Muscle layer of duodenum (tissue), 2 donors: Measurements from ENCODE around the gene ST6GALNAC3.

Experiments used
- H3K27ac ChIP-seq: one replicate; pipeline ENCODE4 v1.7.0; 2013; ENCODE audit warnings: mild to moderate bottlenecking, low read length
- H3K27me3 ChIP-seq: one replicate; pipeline ENCODE4 v1.7.0; 2013; ENCODE audit warnings: low read depth, mild to moderate bottlenecking, control low read depth, low read length
- H3K36me3 ChIP-seq, 2 donors: one replicate each; pipeline ENCODE4 v1.7.0; 2013; ENCODE audit warnings: low read length in 2 of 2, control low read depth in 1 of 2, mild to moderate bottlenecking in 1 of 2; ENCODE audit not compliant: insufficient read depth in 2 of 2, control insufficient read depth in 1 of 2
- H3K4me1 ChIP-seq, 2 donors: one replicate each; pipeline ENCODE4 v1.7.0; 2013; ENCODE audit warnings: low read length in 2 of 2, mild to moderate bottlenecking in 2 of 2, control low read depth in 1 of 2, moderate library complexity in 1 of 2; ENCODE audit not compliant: insufficient read depth in 2 of 2, control insufficient read depth in 1 of 2
- H3K4me3 ChIP-seq, 2 donors: one replicate each; pipeline ENCODE4 v1.7.0; 2013; ENCODE audit warnings: low read length in 2 of 2, low read depth in 1 of 2, mild to moderate bottlenecking in 1 of 2
- H3K9me3 ChIP-seq, 2 donors: one replicate each; pipeline ENCODE4 v1.7.0; 2013; ENCODE audit warnings: low read length in 2 of 2, control low read depth in 1 of 2, mild to moderate bottlenecking in 1 of 2; ENCODE audit not compliant: control insufficient read depth in 1 of 2
- donor health status: healthy.

The ST6GALNAC3 gene

GRCh38 chr1:76576876-76577524 is 502.5 kb downstream of the ST6GALNAC3 start:
- Histone ChIP-seq H3K4me1 (no peaks in the 10 kb centered on the region), H3K4me3 (no peak overlapping the region), H3K27ac (no peak overlapping the region), H3K9me3 (no peaks in the 10 kb centered on the region), H3K27me3 (no peaks in the 10 kb centered on the region), H3K36me3 (no peaks in the 10 kb centered on the region)

DNA sequence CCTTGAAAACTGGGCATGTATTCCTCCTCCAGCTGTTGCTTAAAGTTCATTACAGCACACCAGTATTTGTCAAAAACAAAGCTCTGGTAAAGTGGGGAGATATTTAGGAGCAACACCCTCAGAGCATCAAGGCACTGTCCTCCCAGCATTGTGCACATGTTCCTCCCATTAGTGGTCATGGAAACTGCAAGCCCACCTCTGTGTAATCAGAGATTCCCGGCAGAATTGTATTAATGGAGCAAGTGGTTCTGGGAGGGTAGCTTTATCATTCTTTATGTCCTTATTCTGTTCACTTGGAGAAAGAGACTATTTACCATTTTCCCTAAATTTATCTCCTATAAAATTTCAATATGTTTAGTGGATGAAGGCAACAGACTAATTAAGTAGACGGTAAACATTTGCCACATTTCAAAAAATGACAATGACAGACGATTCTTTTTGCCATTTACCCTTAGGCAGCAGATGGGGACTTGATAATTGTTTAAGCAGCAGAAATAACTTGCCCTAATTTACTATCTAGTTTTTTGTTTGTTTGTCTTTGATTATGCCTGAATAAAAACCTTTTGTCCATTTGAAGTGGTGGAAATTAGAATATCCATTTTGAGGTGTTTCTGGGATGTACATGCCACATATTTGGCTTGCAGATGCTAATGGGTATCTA is 503.1 kb downstream of the ST6GALNAC3 start:
- Histone ChIP-seq H3K27me3 (no peaks in the 10 kb centered on the region), H3K9me3 (no peaks in the 10 kb centered on the region), H3K4me3 (no peak overlapping the region), H3K4me1 (no peaks in the 10 kb centered on the region), H3K36me3 (no peaks in the 10 kb centered on the region), H3K27ac (no peak overlapping the region)

DNA sequence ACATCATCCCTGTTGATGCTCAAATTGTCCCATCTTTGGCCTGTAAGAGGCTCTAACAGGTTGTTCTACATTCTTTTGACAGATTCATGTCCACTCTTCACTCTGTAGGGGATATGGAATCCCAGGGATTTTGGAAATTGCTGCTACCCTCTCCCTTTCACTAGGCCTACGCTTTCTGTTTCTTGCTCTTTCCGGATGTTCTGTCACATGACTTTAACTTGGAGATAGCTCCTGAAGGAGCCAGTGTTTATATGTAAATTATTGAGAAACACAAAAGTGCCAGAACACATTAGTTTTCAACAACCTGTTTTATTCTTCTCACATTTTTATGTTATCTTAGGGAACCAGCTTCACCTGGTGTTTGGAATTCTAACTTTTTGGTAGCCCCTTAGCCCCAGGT is 505.7 kb downstream of the ST6GALNAC3 start:
- Histone ChIP-seq H3K4me3 (no peak overlapping the region), H3K36me3 (no peaks in the 10 kb centered on the region), H3K9me3 (no peaks in the 10 kb centered on the region), H3K27ac (no peak overlapping the region), H3K4me1 (no peaks in the 10 kb centered on the region), H3K27me3 (no peaks in the 10 kb centered on the region)

GRCh38 chr1:76581712-76582111 is 507.2 kb downstream of the ST6GALNAC3 start:
- H3K27me3 ChIP-seq, result no peaks in the 10 kb centered on the region
- no peaks in the 10 kb centered on the region for H3K9me3 ChIP-seq
- H3K27ac ChIP-seq, result no peak overlapping the region
- no peak overlapping the region for H3K4me3 ChIP-seq
- no peaks in the 10 kb centered on the region for H3K36me3 ChIP-seq
- H3K4me1 ChIP-seq, result no peaks in the 10 kb centered on the region

DNA sequence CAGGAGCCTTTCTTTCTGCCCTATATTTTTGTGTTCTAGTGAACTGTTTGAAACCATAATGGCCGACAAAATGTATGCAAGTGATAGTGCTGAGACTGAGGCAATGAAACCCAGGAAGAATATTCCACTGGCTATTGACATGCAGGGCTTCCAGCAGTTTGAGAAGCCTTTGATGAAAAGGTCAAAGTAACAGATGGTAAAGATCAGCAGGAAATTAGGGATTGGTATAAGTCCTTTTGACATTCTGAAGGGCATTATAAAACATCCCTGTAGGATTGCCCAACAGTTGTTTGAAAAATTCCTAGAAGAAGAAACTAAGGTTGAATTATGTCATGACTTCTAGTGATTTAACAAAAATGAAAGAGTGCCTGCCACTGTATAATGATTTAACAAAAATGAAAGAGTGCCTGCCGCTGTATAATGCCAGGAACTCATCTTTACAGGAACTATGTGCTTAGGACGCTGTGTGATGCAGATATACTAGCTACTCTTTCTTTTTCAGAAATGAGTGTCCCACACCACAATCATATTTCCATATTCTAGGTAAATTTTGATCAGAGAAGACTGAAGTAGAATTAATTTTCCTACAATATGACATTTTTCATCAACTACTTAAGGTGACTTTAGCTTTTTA is 508.8 kb downstream of the ST6GALNAC3 start:
- no peak overlapping the region for H3K27ac ChIP-seq

DNA sequence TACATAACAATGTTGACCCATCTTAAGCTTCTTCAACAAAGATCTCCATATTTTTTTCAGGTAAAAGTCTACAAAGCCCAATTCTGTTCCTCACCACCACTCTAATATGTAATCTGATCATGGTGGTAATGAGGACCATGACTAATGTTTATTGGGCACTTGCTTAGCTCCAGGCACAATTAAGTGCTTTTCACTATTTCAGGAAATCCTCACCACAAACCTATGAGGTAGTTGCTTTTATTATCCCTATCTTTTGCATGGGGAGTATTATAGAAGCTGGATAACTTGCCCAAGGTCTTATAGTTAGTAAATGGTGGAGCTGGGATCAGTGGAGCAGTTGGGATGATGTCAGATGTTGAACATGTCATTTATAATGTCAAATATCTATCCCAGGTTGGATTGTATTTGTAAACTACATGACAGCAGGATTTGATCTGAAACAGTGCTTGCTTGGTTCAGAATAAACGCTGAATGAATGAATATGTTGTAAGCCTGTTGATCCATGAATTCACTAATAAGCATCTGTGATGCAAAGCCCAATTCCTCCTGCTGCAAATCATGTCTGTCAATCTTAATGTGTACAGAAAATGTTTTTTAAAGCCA is 509.4 kb downstream of the ST6GALNAC3 start:
- no peaks in the 10 kb centered on the region for H3K9me3 ChIP-seq
- no peaks in the 10 kb centered on the region for H3K27me3 ChIP-seq
- no peak overlapping the region for H3K4me3 ChIP-seq
- H3K4me1 ChIP-seq, result no peaks in the 10 kb centered on the region
- no peak overlapping the region for H3K27ac ChIP-seq
- H3K36me3 ChIP-seq, result no peaks in the 10 kb centered on the region

More for the DNA sequence above, 508.8 kb downstream of the ST6GALNAC3 start:
- Histone ChIP-seq H3K36me3 (no peaks in the 10 kb centered on the region), H3K9me3 (no peaks in the 10 kb centered on the region), H3K27me3 (no peaks in the 10 kb centered on the region), H3K4me1 (no peaks in the 10 kb centered on the region), H3K4me3 (no peak overlapping the region)

- H3K4me1 ChIP-seq, result no peaks in the 10 kb centered on the region
- H3K4me3 ChIP-seq, result no peak overlapping the region
- no peaks in the 10 kb centered on the region for H3K27me3 ChIP-seq
- no peaks in the 10 kb centered on the region for H3K36me3 ChIP-seq
- H3K27ac ChIP-seq, result no peak overlapping the region
- no peaks in the 10 kb centered on the region for H3K9me3 ChIP-seq
Measured at GRCh38 chr1:76585980-76586674, 511.6 kb downstream of the ST6GALNAC3 start.

DNA sequence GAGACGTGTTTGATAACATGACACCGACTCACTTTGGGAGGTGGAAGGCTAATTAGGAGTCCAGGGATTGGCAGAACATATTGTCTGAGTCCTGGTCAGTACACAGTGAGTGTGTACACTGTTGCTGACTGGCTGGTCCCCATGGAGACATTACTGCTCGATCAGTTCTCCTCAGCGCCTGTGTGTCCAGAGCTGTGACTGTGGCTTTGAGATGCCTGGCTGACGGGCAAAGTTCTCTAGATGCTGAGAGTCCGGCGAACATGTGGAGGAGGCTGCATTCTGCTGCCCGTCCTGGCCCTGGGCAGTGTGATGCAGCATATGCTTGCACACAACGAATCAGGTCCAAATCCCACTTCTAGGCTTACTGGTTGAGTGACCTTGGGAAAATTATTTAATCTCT is 512.7 kb downstream of the ST6GALNAC3 start:
- Histone ChIP-seq H3K27me3 (no peaks in the 10 kb centered on the region), H3K4me1 (no peaks in the 10 kb centered on the region), H3K9me3 (no peaks in the 10 kb centered on the region), H3K27ac (no peak overlapping the region), H3K4me3 (no peak overlapping the region), H3K36me3 (no peaks in the 10 kb centered on the region)

DNA sequence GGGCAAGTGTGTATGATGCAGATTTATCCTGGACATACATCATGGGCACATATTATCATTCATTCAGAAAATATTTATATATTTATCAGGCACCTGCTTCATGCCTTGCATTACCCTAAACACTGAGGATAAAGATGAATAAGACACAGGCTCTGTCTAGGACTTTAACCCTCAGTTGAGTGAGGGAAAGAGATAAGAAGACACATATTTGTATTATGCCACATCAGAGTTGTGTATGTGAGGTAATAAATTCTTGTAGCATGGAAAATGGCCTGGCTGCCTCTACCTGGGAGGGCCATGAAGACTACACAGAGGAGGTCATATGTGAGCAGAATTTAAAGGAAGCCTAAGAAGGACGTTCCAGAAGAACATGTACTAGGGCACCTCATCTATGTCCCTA is 516.9 kb downstream of the ST6GALNAC3 start:
- H3K27me3 ChIP-seq, result no peaks in the 10 kb centered on the region
- H3K27ac ChIP-seq, result no peak overlapping the region
- no peaks in the 10 kb centered on the region for H3K9me3 ChIP-seq
- no peaks in the 10 kb centered on the region for H3K4me1 ChIP-seq
- no peak overlapping the region for H3K4me3 ChIP-seq
- H3K36me3 ChIP-seq, result no peaks in the 10 kb centered on the region

- no peaks in the 10 kb centered on the region for H3K9me3 ChIP-seq
- no peak overlapping the region for H3K4me3 ChIP-seq
- H3K27ac ChIP-seq, result no peak overlapping the region
- no peaks in the 10 kb centered on the region for H3K27me3 ChIP-seq
- no peaks in the 10 kb centered on the region for H3K36me3 ChIP-seq
- no peaks in the 10 kb centered on the region for H3K4me1 ChIP-seq
Measured at GRCh38 chr1:76591963-76592362, 517.4 kb downstream of the ST6GALNAC3 start.

- no peaks in the 10 kb centered on the region for H3K4me1 ChIP-seq
- H3K27me3 ChIP-seq, result no peaks in the 10 kb centered on the region
- no peak overlapping the region for H3K4me3 ChIP-seq
- H3K9me3 ChIP-seq, result no peaks in the 10 kb centered on the region
- no peak overlapping the region for H3K27ac ChIP-seq
- H3K36me3 ChIP-seq, result no peaks in the 10 kb centered on the region
Measured at GRCh38 chr1:76593141-76593540, 518.6 kb downstream of the ST6GALNAC3 start.
